Measurements from ENCODE around the gene MCRIP2.
A peak's percentile ranks its signal among the peaks of the same experiment; 100 is the strongest.

Gene MCRIP2

DNA sequence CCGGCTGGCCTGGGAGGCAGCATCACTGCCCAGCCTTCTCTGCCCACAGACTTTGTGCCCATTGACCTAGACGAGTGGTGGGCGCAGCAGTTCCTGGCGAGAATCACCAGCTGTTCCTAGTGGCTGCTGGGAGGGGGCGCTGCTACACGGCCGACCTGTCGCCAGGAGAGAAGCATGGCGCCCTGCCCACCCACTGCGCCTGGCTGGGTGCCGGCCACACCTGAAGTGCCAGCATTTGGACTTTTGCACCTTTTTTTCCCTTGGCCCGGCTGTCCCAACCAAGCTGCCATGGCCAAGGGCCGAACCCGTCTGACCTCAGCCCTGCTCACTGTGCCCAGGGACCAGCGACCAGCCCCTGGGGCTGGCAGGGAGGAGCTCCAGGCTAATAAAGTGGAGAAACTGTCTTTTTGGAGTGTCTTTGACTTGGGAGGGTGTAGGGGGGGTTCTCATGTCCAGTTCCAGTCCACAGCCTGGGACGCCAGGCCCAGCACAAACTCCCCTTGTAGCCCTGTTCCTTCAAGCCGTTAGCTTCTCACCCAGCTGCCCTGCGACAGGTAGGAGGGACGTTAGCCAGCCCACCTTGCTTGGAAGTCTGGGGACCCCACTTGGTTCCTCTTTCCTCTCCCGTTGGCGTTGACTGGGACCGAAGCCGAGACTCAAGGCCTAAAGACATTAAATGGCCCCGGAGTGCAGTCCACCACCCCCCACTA is 6.6 kb downstream of the MCRIP2 start:
- ATAC-seq: peak; percentile 25
- Mint-ChIP-seq H3K36me3 (peaks cover 26% of the 10 kb centered on the region), H3K4me3 (peak overlapping the region; percentile 75), H3K27ac (peak overlapping the region; percentile 74), H3K4me1 (peaks cover 37% of the 10 kb centered on the region), H3K9me3 (no peaks in the 10 kb centered on the region)
- peak in 1 of 2 donors; percentile 67 for DNase-seq (ENCODE audit: low spot score in 2 of 2)

GRCh38 chr16:648781-649589 is 7.4 kb downstream of the MCRIP2 start, which contains the start of gene WDR90:
WDR90 (plus strand) TSS chr16:649365; CDS start chr16:649417, 52 bp downstream.
- H3K9me3 Mint-ChIP-seq: no peaks in the 10 kb centered on the region

GRCh38 chr16:649631-650030 is 8.0 kb downstream of the MCRIP2 start:
- Mint-ChIP-seq H3K27ac (peak overlapping the region; percentile 63), H3K4me1 (peaks cover 24% of the 10 kb centered on the region), H3K36me3 (peaks cover 13% of the 10 kb centered on the region), H3K4me3 (peak overlapping the region; percentile 75), H3K9me3 (no peaks in the 10 kb centered on the region)
- DNase-seq (ENCODE audit: low spot score in 2 of 2) (no peak), ATAC-seq (peak; percentile 37)

More at GRCh38 chr16:648781-649589, 7.4 kb downstream of the MCRIP2 start, which contains the start of gene WDR90:
- DNase-seq (ENCODE audit: low spot score in 2 of 2): peak; percentile 85 to 96
- peak; percentile 93 for ATAC-seq
- Mint-ChIP-seq H3K27ac (peak within 1 kb of the TSS; percentile 74), H3K4me1 (peaks cover 30% of the 10 kb centered on the region), H3K36me3 (peaks cover 19% of the 10 kb centered on the region), H3K4me3 (peak within 1 kb of the TSS; percentile 75)

GRCh38 chr16:651844-652243 is 10.2 kb downstream of the MCRIP2 start:
- no peak for ATAC-seq
- Mint-ChIP-seq H3K9me3 (no peaks in the 10 kb centered on the region), H3K36me3 (peaks cover 10% of the 10 kb centered on the region)

DNA sequence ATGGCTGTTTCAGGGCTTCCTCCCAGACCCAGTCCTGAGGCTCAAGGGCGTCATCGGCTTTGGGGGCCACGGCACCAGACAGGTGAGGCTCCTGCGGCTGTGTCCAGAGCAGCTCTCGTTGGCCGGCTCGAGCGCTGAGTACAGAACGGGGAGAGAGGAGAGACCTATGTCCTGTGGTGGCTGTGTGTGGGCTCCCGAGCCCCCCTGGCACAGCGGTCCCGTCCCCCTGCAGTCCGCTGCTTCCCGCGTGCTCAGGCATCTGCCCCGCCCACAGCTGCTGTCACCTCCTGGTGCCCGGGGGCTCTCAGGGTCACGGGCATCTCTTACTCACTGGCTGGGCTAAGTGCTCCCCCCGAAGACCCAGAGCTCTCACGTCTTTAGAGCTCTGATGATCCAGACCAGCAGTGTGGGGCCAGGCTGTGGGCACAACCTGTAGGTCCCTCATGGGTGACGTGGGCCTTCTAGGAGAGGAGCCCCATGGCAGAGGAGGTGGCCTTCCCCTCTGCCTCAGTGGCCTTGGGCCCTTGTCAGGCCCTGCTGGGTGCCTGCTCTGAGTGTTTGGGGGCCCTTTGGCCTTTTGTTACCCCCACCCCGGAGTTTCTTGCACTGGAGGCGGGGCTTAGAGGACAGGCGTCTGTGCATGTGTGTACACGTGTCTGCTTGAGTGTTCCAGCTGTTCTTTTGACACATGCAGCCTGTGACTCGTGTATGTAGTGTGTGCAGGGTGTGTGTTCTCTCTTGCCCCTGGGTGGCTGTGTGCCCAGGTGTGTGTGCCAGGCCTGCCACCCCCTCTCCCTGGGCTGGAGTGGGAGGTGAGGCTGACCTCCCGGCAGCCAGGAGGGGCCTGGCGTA is 11.1 kb downstream of the MCRIP2 start:
- H3K4me3 Mint-ChIP-seq: no peak overlapping the region
- no peak for DNase-seq (ENCODE audit: low spot score in 2 of 2)
- no peak for ATAC-seq

More at GRCh38 chr16:651844-652243, 10.2 kb downstream of the MCRIP2 start:
- Mint-ChIP-seq H3K4me3 (no peak overlapping the region), H3K27ac (no peak overlapping the region), H3K4me1 (peaks cover 16% of the 10 kb centered on the region)
- DNase-seq (ENCODE audit: low spot score in 2 of 2): no peak

GRCh38 chr16:654034-654433 is 12.4 kb downstream of the MCRIP2 start:
- H3K27ac Mint-ChIP-seq: no peak overlapping the region
- peaks cover 10% of the 10 kb centered on the region for H3K36me3 Mint-ChIP-seq
- DNase-seq (ENCODE audit: low spot score in 2 of 2) (no peak), ATAC-seq (no peak)
- no peaks in the 10 kb centered on the region for H3K9me3 Mint-ChIP-seq
- no peak overlapping the region for H3K4me3 Mint-ChIP-seq
- H3K4me1 Mint-ChIP-seq: peaks cover 6% of the 10 kb centered on the region

More for the DNA sequence above, 11.1 kb downstream of the MCRIP2 start:
- Mint-ChIP-seq H3K36me3 (peaks cover 10% of the 10 kb centered on the region), H3K9me3 (no peaks in the 10 kb centered on the region), H3K4me1 (peaks cover 16% of the 10 kb centered on the region), H3K27ac (no peak overlapping the region)

GRCh38 chr16:657487-657886 is 15.9 kb downstream of the MCRIP2 start:
- Mint-ChIP-seq H3K27ac (no peak overlapping the region), H3K4me3 (no peak overlapping the region), H3K9me3 (no peaks in the 10 kb centered on the region), H3K36me3 (no peaks in the 10 kb centered on the region), H3K4me1 (peaks cover 9% of the 10 kb centered on the region)
- ATAC-seq (no peak), DNase-seq (ENCODE audit: low spot score in 2 of 2) (no peak)

- Mint-ChIP-seq H3K36me3 (peaks cover 9% of the 10 kb centered on the region), H3K4me1 (peaks cover 9% of the 10 kb centered on the region), H3K4me3 (no peak overlapping the region), H3K27ac (no peak overlapping the region), H3K9me3 (no peaks in the 10 kb centered on the region)
- ATAC-seq (no peak), DNase-seq (ENCODE audit: low spot score in 2 of 2) (no peak)
Measured at GRCh38 chr16:658679-659571, 17.3 kb downstream of the MCRIP2 start.

- Mint-ChIP-seq H3K36me3 (peaks cover 9% of the 10 kb centered on the region), H3K4me3 (no peak overlapping the region), H3K4me1 (peaks cover 9% of the 10 kb centered on the region), H3K9me3 (no peaks in the 10 kb centered on the region), H3K27ac (no peak overlapping the region)
- no peak for DNase-seq (ENCODE audit: low spot score in 2 of 2)
- no peak for ATAC-seq
Measured at GRCh38 chr16:659618-660017, 18.0 kb downstream of the MCRIP2 start.

- Mint-ChIP-seq H3K4me1 (peaks cover 9% of the 10 kb centered on the region), H3K9me3 (no peaks in the 10 kb centered on the region), H3K36me3 (peaks cover 9% of the 10 kb centered on the region), H3K4me3 (no peak overlapping the region), H3K27ac (no peak overlapping the region)
- ATAC-seq (no peak), DNase-seq (ENCODE audit: low spot score in 2 of 2) (no peak)
Measured at GRCh38 chr16:660132-660458, 18.5 kb downstream of the MCRIP2 start.

DNA sequence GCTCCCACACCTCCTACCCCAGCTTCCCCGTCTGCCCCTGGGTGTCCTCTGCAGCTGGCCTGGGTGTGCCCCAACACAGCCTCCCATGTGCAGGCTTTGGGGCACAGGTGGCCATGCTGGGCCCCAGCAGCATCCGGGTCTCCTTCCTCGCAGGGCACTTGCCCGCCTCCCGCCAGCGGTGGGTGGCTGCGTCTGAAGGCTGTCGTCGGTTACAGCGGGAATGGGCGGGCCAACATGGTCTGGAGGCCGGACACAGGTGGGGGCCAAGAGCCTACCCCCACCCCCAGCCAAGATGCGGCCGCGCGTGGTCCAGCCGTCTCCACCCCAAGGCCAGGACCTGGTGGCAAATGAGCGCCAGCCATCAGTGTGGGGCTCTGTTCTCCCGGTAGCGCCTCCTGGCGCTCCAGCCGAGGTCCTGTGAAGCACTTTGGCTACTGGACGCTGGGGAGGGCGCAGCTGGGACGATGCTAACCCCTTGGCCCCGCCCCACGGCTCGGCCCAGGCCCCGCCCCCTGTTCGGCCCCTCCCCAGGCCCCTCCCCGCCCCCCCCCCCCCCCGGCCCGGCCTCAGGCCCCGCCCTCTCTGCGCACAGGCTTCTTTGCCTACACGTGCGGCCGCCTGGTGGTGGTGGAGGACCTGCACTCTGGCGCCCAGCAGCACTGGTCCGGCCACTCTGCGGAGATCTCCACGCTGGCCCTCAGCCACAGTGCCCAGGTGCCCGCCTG is 19.0 kb downstream of the MCRIP2 start:
- H3K9me3 Mint-ChIP-seq: no peaks in the 10 kb centered on the region
- no peak overlapping the region for H3K27ac Mint-ChIP-seq
- peaks cover 9% of the 10 kb centered on the region for H3K36me3 Mint-ChIP-seq
- ATAC-seq (peak; percentile 57), DNase-seq (ENCODE audit: low spot score in 2 of 2) (peak in 1 of 2 donors; percentile 74)
- H3K4me1 Mint-ChIP-seq: peaks cover 9% of the 10 kb centered on the region
- no peak overlapping the region for H3K4me3 Mint-ChIP-seq

DNA sequence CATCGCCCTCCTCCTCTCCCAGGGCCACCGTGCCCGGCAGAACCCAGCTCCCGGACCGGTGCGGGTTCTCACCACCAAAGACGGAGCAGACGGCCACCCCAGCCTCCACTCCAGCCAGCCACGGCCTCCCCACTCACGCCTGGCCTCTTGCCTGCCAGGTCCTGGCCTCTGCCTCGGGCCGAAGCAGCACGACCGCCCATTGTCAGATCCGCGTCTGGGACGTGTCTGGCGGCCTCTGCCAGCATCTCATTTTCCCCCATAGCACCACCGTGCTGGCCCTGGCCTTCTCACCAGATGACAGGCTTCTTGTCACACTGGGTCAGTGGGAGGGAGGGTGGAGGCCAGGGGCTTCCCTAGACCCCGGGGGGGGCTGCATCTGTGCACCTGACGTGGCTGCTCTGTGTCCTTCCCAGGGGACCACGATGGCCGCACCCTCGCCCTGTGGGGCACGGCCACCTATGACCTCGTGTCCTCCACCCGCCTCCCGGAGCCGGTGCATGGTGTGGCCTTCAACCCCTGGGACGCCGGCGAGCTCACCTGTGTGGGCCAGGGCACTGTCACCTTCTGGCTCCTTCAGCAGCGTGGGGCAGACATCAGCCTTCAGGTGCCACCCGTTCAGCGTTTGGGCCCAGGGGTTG is 19.7 kb downstream of the MCRIP2 start:
- ATAC-seq: no peak
- Mint-ChIP-seq H3K4me1 (peaks cover 9% of the 10 kb centered on the region), H3K4me3 (no peak overlapping the region), H3K9me3 (no peaks in the 10 kb centered on the region), H3K27ac (no peak overlapping the region), H3K36me3 (peaks cover 9% of the 10 kb centered on the region)
- DNase-seq (ENCODE audit: low spot score in 2 of 2): no peak

DNA sequence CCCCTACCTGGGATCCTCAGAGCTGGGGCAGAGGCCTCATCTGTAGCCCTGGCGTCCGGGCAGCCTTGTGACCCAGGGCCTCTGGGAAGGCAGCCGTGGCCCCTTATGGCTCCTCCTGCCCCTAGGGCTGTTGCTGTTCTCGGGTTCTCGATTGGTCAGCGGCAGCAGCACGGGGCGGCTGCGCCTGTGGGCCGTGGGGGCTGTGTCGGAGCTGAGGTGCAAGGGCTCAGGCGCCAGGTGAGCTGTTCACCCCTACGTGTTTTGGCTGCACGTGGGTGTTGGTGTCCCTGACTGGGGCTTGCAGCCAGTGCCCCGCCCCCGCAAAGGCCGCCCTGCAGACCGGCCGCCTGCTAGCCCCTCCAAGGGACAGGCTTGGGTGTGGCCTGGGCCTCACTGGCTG is 20.5 kb downstream of the MCRIP2 start:
- Mint-ChIP-seq H3K4me3 (no peak overlapping the region), H3K36me3 (peaks cover 9% of the 10 kb centered on the region), H3K9me3 (no peaks in the 10 kb centered on the region), H3K27ac (no peak overlapping the region), H3K4me1 (peaks cover 9% of the 10 kb centered on the region)
- ATAC-seq: no peak
- DNase-seq (ENCODE audit: low spot score in 2 of 2): no peak

All from stimulated activated effector memory CD8-positive, alpha-beta T cell treated with anti-CD3 and anti-CD28 coated beads, Interleukin-12 subunit alpha, Interleukin-12 subunit beta, amount 100 ng/mL, for 72 hours (primary cell).